Peyer's patch (tissue), 4 donors: ENCODE measurements around the gene EXOC1. TPM values are rescaled to one million over a fixed set of nuclear protein-coding genes. Genes with fewer than 3 reads are reported as not detected.

Experiments used
- DNase-seq, 3 donors: peaks; one replicate each; pipeline ENCODE4 v3.0.0-alpha.2; 2017 to 2019
- H3K27ac ChIP-seq, 4 donors: fragments of 200-600 bp; sonication (generic); one replicate each; pipeline ENCODE4 v1.5.1; 2016 to 2019
- H3K27me3 ChIP-seq, 2 donors: fragments of 200-600 bp; sonication (generic); one replicate each; pipeline ENCODE4 v1.5.1; 2019
- H3K36me3 ChIP-seq, 3 donors: fragments of 200-600 bp; sonication (generic); one replicate each; pipeline ENCODE4 v1.5.1; 2016 to 2019
- H3K4me1 ChIP-seq, 4 donors: fragments of 200-600 bp; sonication (generic); one replicate each; pipeline ENCODE4 v1.5.1; 2016 to 2019
- H3K4me3 ChIP-seq, 4 donors: fragments of 200-600 bp; sonication (generic); 1 replicate in 3 of 4; 2 replicates in 1 of 4; pipeline ENCODE4 v1.5.1; 2016 to 2019; ENCODE audit warnings: mild to moderate bottlenecking in 1 of 4
- H3K9me3 ChIP-seq, 4 donors: fragments of 200-600 bp; sonication (generic); one replicate each; pipeline ENCODE4 v1.5.1; 2016 to 2019; ENCODE audit warnings: mild to moderate bottlenecking in 1 of 4
- POLR2A ChIP-seq, 2 donors: fragments of 450-650 bp; IDR thresholded peaks; one replicate each; pipeline ENCODE4 v1.5.1; 2017; ENCODE audit warnings: antibody characterized with exemption in 2 of 2, mild to moderate bottlenecking in 2 of 2, moderate library complexity in 2 of 2
- total RNA-seq, 4 donors: library from RNA; depleted of rRNA; stranded (reverse); fragments of >200 nt; gene quantifications; one replicate each; pipeline ENCODE4 v1.1.0, GENCODE V29; 2016
- TF ChIP-seq, protein P1 (sequence below), 6 experiments: fragments of 450-650 bp in 4 of 6; fragments of 200-600 bp in 2 of 6; sonication (generic) in 1 of 6; IDR thresholded peaks; one replicate each; pipeline ENCODE4 v1.5.1; 2017 to 2019; ENCODE audit warnings: antibody characterized with exemption in 6 of 6, mild to moderate bottlenecking in 3 of 6, moderate library complexity in 1 of 6

Gene EXOC1
- total RNA-seq, 4 donors from 2014 or later, result 33.9 to 57.8 (median 44.7) TPM

DNA sequence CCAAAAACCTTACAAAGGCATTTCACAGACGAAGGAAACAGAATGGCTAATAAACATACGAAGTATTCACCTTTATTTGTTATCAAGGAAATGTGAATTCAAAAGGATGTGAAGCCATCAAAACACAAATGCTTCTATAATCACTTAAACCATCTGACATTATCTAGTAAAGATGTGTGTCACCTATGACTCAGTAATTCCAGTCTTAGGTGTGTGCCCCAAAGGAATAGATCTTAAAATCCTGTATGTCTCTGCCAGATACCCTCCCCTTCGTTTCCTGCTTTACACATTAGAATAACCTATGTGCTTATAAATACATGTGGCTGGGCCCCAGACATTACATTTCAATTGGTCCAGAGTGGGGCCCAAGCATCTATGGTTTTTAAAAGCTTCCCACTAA, 53.5 kb downstream of the EXOC1 start:
- Histone ChIP-seq H3K36me3 (peaks cover 0 to 26% (median 0%) of the 10 kb centered on the region in 3 donors), H3K27me3 (no peaks in the 10 kb centered on the region), H3K9me3 (no peaks in the 10 kb centered on the region), H3K27ac (no peak overlapping the region), H3K4me1 (no peaks in the 10 kb centered on the region), H3K4me3 (no peak overlapping the region)
- TF ChIP-seq, protein P1, sequence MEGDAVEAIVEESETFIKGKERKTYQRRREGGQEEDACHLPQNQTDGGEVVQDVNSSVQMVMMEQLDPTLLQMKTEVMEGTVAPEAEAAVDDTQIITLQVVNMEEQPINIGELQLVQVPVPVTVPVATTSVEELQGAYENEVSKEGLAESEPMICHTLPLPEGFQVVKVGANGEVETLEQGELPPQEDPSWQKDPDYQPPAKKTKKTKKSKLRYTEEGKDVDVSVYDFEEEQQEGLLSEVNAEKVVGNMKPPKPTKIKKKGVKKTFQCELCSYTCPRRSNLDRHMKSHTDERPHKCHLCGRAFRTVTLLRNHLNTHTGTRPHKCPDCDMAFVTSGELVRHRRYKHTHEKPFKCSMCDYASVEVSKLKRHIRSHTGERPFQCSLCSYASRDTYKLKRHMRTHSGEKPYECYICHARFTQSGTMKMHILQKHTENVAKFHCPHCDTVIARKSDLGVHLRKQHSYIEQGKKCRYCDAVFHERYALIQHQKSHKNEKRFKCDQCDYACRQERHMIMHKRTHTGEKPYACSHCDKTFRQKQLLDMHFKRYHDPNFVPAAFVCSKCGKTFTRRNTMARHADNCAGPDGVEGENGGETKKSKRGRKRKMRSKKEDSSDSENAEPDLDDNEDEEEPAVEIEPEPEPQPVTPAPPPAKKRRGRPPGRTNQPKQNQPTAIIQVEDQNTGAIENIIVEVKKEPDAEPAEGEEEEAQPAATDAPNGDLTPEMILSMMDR (IDR thresholded peaks at IDR 0.05), result no peak
- TF ChIP-seq POLR2A (IDR thresholded peaks at IDR 0.05), result no peak
- DNase-seq, result no peak

GRCh38 chr4:55907469-55907868, 54.0 kb downstream of the EXOC1 start:
- Histone ChIP-seq H3K4me3 (no peak overlapping the region), H3K27ac (no peak overlapping the region), H3K36me3 (peaks cover 0 to 21% (median 0%) of the 10 kb centered on the region in 3 donors), H3K4me1 (no peaks in the 10 kb centered on the region), H3K27me3 (no peaks in the 10 kb centered on the region), H3K9me3 (no peaks in the 10 kb centered on the region)
- TF ChIP-seq POLR2A (IDR thresholded peaks at IDR 0.05), result no peak
- no peak for DNase-seq

DNA sequence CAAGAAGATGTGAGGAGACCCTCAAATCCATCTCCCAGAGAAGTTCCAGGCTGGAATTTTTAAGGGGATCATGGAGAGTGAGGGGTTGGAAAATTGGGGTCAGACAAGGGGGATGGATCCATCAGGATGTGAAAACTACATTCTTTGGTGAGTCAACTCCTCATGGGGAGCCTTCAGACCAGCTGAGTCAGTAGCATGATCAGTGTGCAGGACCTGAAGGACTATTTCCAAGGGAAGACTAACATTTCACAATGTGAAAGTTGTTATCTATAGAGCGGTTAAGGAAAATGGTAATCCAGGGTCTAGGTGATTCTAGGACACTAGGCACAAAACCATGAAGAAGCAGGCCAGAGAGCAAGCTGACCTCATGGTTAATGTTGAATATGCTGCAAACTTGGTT, 56.7 kb downstream of the EXOC1 start:
- no peak overlapping the region for H3K27ac ChIP-seq
- TF ChIP-seq, protein P1 (IDR thresholded peaks at IDR 0.05), result no peak
- TF ChIP-seq POLR2A (IDR thresholded peaks at IDR 0.05), result no peak
- peaks cover 0 to 3% (median 0%) of the 10 kb centered on the region in 3 donors for H3K36me3 ChIP-seq
- no peaks in the 10 kb centered on the region for H3K4me1 ChIP-seq
- H3K27me3 ChIP-seq, result no peaks in the 10 kb centered on the region
- H3K4me3 ChIP-seq, result no peak overlapping the region
- no peaks in the 10 kb centered on the region for H3K9me3 ChIP-seq
- DNase-seq, result no peak

DNA sequence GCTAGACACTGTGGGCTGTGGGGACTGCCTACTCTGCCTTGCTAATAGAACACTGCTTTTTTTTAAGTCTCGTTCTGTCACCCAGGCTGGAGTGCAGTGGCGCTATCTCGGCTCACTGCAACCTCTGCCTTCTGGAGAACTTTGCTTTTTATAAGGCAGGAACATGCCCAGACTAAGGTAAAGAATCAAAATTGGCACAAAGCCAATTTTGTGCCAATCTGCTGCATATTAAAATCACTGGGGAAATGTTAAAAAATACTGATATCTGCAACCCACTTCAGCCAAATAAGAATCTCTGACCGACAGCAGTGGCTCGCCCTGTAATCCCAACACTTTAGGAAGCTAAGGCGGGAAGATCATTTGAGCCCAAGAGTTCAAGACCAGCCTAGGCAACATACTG, 58.8 kb downstream of the EXOC1 start:
- Histone ChIP-seq H3K27ac (no peak overlapping the region), H3K4me3 (no peak overlapping the region), H3K4me1 (no peaks in the 10 kb centered on the region), H3K27me3 (no peaks in the 10 kb centered on the region), H3K9me3 (no peaks in the 10 kb centered on the region), H3K36me3 (no peaks in the 10 kb centered on the region)
- TF ChIP-seq, protein P1 (IDR thresholded peaks at IDR 0.05), result no peak
- TF ChIP-seq POLR2A (IDR thresholded peaks at IDR 0.05), result no peak
- no peak for DNase-seq

DNA sequence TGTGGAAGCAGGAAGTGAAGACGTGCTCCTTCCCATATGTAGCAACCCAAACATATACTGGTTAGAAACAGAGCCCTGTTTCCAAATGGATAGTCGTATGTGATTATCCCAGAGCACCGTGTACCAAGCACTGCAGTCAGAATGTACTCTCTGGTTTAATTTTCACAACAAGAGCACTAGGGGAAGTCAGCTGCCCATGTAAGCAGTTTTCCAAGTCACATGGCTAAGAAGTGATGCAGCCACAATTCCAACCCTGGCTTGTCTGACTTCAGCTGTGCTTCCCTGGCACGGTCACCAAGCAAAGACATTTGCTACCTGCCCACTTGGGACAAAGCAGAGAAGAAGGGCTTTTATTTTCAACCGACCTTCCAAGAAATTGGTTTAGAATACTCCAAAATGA, 67.1 kb downstream of the EXOC1 start:
- no peaks in the 10 kb centered on the region for H3K27me3 ChIP-seq
- no peaks in the 10 kb centered on the region for H3K9me3 ChIP-seq
- TF ChIP-seq, protein P1 (IDR thresholded peaks at IDR 0.05), result no peak
- no peak for TF ChIP-seq POLR2A (IDR thresholded peaks at IDR 0.05)
- no peak for DNase-seq
- no peak overlapping the region for H3K27ac ChIP-seq
- no peak overlapping the region for H3K4me3 ChIP-seq
- H3K36me3 ChIP-seq, result no peaks in the 10 kb centered on the region
- H3K4me1 ChIP-seq, result no peaks in the 10 kb centered on the region

DNA sequence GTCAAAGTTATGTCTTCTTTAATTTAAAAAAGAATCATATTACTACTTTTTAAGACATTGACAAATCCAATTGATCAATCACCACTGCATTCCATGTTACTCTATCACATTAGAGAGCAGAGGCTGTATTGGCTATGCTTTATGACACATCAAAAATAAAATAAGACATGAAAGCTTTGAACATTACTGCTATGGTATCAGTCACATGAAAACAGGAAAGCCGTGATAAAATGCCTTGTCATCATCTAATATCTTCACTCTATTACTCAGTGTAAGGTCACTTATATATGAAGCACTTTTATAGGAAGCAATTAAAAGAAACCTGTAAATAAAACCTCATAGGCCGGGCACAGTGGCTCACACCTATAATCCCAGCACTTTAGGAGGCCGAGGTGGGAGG, 67.6 kb downstream of the EXOC1 start:
- Histone ChIP-seq H3K9me3 (no peaks in the 10 kb centered on the region), H3K4me1 (no peaks in the 10 kb centered on the region), H3K27ac (no peak overlapping the region), H3K36me3 (no peaks in the 10 kb centered on the region), H3K27me3 (no peaks in the 10 kb centered on the region), H3K4me3 (no peak overlapping the region)
- no peak for TF ChIP-seq POLR2A (IDR thresholded peaks at IDR 0.05)
- TF ChIP-seq, protein P1 (IDR thresholded peaks at IDR 0.05), result no peak
- no peak for DNase-seq
